HG02678 (cell line): ENCODE data around the gene CCDC92.

Source experiments
- ATAC-seq: cut with Tn5 transposase; IDR thresholded peaks from one replicate; pipeline ENCODE4 v1.9.1; 2021; ENCODE audit warnings: mild to moderate bottlenecking, moderate library complexity; ENCODE audit not compliant: unreplicated experiment

Gene CCDC92

DNA sequence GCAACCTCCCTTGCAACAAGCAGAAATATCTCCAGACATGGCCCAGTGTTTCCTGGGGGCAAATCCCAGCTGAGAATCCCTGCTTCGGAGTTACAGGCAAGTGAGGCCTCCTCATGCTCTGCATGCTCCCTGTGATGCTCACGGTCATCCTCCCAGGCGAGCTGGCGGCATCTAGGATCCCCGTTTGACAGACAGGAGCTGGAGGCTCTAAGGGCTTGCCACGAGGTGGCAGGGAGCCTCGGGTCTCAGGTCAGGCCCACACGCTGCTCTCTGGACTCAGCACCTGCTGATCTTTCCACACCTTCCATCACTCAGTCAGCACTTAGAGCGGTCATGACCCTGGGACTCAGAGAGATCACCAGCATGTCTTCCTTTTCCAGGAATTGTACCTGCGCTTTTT is 79.8 kb downstream of the CCDC92 start:
- no peak for ATAC-seq

DNA sequence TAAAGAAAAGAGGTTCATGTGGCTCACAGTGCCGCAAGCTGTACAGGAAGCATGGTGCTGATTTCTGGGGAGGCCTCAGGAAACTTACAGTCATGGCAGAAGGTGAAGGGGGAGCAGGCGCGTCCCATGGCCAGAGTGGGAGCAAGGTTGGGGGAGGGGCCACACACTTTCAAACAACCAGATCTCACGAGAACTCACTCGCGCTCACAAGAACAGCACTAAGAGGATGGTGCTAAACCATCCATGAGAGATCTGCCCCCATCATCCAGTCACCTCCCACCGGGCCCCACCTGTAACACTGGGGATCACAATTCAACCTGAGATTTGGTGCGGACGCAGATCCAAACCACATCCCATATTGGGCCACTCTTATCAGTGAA is 80.5 kb downstream of the CCDC92 start:
- no peak for ATAC-seq

DNA sequence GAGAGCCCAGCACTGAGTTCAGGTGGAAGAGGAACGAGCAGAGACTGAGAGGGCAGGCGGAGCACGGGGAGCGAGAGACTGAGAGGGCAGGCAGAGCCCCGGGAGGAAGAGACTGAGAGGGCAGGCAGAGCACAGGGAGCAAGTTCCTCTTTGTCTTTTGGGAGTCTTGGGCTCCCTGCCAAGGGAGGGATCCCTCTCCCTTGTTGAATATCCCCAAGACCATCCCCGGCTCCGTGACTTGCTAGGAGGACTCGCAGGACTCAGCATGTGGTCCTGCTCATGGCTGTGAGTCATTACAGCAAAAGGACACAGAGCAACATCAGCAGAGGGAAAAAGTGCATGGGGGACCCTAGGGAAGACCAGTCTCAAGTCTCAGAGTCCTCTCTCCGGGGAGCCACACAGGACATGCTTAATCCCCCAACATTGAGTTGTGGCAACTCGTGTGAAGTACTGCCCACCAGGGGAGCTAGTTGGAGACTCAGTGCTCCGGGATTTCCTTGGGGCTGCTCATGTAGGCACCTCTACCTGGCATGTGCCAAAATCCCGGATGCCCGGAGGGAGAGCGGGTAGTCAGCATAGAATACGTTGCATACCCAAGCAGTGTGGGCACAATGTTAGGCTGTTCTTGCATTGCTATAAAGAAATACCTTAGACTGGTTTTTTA is 81.0 kb downstream of the CCDC92 start:
- ATAC-seq: no peak

DNA sequence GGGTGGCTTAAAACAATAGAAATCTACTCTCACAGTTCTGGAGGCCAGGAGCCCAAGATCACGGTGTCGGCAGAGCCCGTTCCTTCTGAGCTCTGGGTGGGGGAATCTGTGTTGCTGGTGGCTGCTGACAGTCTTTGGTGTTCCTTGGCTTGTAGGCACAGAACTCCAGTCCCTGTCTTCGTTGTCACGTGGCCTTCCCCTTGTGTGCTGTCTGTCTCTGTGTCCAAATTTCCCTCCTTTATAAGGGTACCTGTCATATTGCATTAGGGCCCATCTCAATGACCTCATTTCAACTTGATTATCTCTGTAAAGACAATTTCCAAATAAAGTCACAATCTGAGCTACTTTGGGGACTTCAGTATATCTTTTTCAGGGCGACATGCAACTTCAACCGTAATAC is 81.6 kb downstream of the CCDC92 start:
- ATAC-seq: no peak

DNA sequence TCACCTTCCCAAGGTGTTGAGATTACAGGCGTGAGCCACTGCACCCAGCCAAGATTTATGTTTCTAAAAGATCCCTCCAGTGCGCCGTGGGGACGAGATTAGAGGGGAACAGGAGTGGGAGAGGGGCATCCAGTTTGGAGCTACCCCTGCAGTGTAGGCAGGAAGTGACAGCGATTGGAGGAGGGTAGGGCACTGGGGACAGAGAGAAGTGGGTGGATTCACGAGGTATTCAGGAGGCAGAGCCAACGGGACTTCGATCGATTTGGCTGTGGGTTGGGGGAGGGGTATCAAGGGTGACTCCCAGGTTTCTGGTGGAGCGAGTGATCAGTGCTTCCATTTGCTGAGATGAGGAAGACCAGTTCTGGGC is 82.1 kb downstream of the CCDC92 start:
- ATAC-seq: no peak

DNA sequence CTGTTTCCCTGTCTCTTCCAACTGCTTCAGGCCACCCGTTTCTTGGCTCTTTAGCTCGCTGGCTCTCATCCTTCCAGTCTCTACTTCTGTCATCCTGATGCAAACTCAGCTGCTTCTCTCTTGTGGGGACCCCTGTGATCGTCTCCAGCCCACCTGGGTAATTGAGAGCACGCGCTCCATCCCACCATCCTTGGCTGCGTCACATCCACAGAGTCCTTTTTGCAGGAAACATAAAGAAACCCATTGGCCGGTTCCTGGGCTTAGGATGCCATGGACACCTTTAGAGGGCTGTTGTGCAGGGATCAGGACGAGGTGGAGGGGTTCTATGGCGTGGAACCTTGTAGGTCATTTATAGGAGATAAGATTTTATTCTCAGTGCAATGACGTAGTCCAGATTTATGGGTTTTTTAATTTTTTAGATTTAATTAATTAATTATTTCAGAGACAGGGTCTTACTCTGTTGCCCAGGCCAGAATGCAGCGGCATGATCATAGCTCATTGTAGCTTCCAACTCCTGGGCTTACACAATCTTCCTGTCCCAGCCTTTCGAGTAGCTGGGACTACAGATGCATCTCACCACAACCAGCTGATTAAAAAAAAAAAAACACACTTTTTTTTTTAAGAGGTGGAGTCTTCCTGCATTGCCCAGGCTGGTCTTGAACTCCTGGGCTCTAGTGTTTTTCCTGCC is 82.6 kb downstream of the CCDC92 start:
- no peak for ATAC-seq

DNA sequence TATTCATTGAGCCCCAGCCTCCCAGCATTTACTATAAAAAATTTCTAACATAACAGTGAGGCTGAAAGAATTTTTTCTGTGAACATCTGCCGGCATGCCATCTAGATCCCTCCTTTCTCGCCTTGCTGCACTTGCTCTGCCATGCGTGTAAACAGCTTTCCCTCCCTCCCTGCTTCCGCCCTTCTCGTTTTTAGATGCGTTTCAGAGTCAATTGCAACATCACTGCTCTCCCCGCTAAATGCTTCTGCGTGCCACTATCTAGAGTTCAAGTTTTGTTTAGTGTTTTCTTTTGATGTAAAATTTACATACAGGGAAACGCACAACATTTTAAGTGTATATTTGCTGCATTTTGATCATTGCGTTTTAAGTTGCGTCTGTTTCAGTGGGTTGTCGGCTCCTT is 83.6 kb downstream of the CCDC92 start:
- ATAC-seq: no peak

DNA sequence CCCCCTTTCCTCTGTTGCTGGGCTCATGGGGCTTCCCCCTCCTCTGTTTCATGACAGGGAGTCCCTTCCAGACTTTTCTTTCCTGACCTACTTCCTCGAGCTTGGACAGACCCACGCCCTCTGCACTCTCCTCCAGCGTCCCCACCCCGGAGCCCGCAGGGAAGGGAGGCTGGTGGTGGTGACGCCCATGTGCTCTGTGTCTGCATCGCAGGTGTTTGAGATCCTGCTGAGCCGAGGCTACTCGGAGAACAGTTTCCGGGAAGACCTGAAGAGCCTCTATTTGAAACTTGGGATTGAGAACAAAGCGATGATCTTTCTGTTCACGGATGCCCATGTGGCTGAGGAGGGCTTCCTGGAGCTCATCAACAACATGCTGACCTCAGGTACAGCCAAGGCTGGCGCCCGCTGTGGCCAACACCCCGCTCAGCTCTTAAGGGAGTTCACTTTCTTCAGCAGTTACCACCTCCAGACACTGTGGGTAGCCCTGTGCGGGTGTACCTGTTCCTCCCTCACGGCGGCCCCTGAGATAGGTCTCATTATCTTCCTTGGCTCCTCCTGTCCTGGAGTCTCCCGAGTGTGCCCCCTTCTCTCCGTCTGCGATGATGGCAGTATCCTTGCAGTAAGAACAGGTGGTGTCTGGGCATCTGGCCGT is 85.6 kb downstream of the CCDC92 start:
- ATAC-seq: no peak

DNA sequence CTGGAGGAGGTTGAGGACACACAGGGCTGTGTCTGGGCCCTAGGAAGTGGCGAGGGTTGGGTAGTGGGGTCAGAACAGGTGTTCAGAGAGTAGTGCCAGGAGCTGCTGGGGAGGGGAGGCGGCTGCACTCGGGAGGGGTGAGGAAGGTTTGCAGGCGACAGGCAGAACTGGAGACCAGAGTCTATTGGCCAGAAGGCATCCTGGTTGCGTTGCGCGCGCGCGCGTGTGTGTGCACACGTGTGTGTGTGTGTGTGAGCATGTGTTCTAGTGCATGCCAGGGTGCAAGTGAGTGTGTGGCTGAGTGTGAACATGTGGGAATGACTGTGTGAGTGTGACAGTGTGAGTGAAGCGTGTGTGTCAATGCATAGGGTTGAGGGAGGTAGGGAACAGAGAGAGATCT is 86.4 kb downstream of the CCDC92 start:
- ATAC-seq: no peak
